Ureter (tissue), 1 donor: Measurements from ENCODE around the gene FOXC1. TPM values are rescaled to one million over a fixed set of nuclear protein-coding genes. Genes with fewer than 3 reads are reported as not detected.
A peak's percentile ranks its signal among the peaks of the same experiment; 100 is the strongest.

Experiments
- DNase-seq: peaks from one replicate; pipeline ENCODE4 v3.0.0-alpha.2; 2020; ENCODE audit warnings: low spot score
- total RNA-seq: library from RNA; stranded (reverse); gene quantifications from one replicate; pipeline ENCODE4 v1.2.4, GENCODE V29; 2023
- donor health status: DM: yes; HTN: yes; CAD: no.

Gene FOXC1
- total RNA-seq, 1 donor from 2014 or later, result 41.9 TPM

DNA sequence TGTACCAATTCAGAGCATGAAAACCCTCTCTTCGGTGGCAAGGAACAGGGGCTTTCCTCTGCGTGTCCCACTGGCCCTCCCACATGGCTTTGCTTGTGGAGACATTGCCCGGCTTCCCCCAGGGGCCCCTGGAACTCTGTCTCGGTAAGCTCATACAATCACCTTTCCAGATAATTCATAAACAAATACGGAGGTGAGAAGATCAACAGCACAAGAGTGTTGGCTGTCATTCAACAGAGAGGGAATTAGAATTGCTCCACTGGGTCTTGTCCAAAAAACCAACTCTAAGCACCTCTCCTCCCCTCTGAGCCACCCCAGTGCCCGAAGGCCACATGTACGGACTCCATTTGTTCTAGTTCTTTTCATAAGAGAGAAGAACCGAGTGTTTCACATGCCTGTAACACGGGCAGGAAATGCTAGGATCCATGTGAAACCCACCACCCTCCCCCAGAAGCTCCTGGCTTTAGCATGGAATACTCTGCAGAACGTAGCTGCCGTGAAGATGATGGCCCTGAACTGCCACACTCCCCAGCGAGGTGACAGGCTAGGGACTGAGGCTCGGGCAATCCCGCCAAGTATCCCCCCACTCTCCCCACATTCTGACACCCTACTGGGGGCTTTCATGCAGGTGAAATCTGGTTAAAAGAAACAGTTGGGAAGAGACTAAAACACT, 24.6 kb upstream of the FOXC1 start:
- DNase-seq, result no peak

DNA sequence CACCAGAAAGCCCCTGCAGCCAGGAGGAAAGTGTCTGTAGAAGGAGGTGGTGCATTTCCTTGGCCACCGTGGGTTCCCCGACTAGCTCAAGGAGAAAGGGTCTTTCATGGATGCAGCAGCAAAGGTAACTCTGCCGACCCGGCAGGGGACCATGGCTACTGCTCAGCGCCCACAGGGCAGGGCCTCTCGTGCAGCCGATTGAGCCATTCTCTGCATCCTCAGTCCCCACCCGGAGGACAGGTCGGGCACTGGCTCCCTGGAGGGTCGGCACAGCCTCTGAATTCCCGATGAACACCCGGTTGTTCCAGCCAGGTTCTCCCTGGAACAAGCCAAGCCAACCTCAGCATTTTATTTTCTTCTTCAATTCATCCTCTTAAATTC, 24.1 kb upstream of the FOXC1 start:
- no peak for DNase-seq

DNA sequence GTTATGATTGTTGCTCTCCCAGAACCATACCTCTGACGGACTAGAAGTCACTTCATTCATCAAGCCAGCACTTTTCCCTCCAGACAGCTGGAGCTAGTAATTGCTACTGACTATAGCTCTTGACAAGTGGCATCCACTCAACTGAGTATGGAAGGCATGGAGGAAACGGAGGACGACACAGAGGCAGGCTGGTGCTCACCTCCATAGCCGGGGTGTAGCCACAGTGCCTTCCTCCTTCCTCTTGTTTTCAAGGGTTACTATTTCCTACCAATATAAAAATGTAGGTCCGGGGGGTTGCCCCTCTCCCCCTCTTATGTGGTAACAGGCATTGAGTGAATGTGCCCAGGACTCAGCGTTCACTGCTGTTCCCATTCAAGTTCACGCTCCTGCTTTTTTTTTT, 23.5 kb upstream of the FOXC1 start:
- DNase-seq, result no peak

DNA sequence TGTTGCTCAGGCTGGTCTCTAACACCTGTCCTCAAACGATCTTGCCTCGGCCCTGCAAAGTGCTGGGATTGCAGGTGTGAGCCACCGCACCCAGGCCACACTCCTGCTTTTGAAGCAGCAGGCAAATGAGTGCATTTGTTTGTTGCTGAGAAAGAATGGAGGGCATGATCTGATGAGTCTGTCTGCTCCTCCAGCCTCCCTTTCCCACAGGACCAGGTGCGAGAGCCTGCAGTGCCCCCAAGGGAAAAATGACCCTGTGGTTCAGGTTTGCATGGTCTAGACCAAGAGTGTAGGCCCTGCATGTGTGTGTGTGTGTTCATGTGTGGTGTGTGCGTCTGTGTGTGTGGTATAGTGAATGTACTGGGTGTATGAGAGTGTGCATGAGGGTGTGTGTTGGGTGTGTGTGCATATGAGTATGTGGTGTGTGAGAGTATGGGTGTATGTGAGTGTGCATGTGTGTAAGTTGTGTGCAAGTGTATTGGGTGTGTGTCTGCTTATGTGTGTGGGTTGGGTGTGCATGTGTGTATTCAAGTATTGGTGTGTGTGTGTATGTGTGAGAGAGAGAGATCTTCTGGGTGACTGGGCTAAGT, 22.8 kb upstream of the FOXC1 start:
- no peak for DNase-seq

DNA sequence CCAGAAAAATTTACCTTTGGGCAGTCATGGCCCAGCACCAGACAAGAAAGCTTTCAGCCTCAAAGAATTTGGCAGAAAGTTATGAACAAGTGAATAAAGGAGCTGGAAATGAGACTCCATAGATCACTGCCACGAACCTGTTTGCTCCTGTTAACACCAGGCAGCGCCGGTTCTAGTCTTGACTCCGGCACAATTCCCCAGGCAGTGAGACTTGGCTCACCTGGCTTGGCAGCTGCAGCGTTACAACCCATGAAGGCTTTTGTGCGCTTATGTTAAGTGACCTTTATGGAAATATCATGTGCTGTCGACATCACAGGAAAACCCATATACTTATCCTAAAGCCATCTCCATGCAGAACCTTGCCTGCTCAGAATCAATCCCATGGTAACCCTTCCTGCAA, 22.2 kb upstream of the FOXC1 start:
- DNase-seq, result no peak

DNA sequence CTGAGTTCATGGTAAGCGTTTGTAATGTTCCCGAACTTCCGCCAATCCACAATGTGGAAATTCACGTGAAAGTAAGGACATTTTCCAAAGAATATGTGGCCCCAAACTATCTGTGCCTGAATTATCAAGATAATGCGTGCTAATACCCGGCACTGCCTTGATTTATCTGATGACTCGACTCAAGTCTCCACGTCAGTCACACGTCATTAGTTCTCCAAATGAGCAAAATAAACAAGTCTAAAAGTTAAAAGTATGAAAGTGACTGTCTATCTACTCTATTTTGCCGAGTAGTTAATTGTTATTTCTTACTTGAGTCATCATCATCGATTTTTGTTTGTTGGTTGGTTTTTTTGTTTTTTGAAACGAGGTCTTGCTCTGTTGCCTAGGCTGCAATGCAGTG, 21.7 kb upstream of the FOXC1 start:
- DNase-seq, result no peak

DNA sequence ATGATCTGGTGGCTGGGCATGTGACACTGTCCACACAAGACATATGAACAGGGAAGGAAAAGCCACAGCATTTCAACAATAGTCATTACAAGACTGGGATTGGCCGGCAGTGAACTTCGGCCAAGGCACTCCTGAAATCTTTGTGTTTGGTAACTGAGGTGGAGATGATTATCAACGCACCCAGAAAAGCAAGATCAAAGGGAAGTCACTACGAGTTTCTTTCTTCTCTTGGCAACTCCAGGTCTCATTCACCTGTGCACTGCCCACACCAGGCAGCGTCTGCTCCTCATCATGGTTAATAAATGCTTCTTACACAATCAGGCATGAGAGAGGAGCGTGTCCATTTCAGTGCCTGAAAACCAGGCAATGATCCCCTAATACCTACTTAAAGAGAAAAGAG, 20.5 kb upstream of the FOXC1 start:
- no peak for DNase-seq

DNA sequence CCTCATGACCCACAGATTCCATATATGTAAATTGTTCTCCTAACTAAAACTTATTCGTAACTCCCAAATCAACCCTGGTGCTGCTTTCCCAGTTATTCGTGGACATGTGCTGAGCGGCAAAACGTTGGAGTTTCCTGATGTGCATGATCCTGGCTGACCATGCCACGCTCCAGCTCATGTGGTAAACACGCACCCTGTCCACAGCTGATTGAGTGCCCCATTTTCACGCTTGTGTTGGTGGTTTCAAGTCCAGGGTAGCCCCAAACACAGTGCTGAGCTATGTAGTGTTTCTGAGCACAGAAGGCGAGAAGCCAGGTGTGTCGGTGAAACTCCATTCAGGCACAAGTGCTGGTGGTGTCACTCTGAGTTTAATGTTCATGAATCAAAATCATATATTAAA, 19.1 kb upstream of the FOXC1 start:
- no peak for DNase-seq

DNA sequence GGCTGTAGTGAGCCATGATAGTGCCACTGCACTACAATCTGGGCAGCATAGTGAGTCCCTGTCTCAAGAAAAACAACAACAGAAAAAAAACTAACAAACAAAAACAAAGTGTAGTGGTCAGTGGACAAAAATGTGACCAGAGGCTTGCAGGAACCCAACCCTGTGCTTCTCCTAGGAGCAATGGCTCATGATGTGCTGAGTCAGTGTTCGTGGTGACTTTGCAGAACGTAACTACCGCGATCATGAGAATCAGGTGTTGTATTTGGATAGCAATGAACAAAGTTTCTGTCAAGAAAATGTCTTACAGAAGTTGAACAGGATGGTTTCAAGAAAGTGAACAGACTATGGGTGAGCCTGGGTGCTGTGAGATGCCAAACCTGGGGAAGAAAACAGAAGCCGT, 18.5 kb upstream of the FOXC1 start:
- no peak for DNase-seq

DNA sequence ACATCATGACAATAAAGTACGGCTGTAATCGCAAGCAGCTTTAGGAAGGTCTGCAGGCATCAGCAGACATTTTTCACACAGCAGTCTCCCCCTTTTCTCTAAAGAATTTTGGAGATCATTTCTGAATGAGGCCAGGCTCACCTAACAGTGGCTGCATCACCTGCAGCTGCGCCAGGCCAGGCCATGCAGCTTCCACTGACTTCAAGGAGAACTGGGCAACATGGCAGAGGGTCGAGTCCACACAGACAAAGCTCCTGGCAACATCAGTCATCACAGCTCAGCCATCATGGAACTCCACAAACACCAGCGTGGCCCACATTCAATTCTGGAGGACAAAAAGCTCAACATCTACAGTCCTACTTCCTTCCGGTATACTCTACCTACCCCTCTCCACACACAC, 17.8 kb upstream of the FOXC1 start:
- peak; percentile 30 for DNase-seq

DNA sequence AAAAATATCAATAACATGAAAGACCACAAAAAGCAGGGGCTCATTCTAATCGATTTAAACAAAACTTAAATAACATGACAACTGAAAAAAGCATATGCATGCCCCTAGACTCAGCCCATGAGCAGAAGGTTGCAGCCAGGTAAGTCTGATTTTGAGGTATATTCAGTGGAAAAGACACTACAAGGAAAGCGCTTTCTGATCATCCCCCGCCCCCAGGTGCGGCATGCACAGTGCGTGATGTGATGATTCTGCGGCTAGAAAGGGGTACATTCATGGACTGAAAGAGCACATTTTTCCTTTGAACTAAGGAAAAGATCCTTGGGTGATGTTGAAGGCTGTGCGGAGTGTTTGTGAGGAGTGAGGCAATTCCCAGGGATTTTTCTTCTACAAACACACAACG, 16.9 kb upstream of the FOXC1 start:
- DNase-seq, result no peak

DNA sequence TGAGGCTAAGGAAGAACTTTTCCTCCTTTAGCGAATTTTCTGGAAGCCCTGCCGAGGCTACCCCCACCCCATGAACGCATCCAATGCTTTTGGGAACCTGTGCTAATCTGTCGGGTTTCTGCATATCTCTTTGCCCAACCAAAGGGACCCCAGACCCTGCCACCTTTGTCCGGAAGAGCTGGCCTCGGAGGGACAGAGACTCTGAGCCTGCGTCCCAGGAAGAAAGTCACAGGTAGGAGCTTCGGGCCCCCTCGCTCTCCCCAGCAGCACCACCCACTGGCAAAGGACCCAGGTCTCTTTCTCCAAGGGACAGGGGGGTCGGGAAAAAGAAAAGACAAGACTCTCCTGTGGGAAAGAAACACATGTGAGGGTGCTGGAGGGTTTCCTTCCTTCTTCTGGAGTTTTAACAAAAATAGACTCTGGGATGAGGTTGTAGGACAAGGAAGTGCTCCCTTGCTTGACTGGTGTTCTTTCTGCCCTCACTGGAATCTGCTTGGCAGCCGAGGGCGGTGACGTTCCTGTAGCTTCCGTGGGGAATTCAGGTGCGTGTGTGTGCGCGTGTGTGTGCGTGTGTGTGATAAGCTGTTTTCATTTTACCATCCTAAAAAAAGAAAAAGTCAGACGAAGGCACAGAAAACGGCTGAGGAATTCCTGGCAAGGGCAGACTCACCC, 16.3 kb upstream of the FOXC1 start:
- no peak for DNase-seq

DNA sequence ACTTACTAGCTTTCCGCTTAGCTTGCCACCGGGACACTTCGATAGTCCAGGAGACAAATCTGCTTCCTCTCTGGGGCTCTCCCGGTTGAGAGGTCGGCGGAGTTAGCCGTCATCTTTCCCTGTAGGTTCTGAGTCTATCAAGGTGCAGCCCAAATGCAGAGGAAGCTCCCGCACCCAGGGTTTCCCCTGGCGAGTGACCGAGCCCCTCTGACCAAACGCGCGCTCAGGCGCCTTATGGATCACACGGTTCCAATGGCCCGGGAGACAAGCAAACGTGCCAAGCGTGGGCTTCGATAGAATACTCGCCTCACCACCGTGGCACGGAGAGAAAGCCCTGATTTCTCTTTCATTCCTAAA, 15.8 kb upstream of the FOXC1 start:
- DNase-seq, result no peak

DNA sequence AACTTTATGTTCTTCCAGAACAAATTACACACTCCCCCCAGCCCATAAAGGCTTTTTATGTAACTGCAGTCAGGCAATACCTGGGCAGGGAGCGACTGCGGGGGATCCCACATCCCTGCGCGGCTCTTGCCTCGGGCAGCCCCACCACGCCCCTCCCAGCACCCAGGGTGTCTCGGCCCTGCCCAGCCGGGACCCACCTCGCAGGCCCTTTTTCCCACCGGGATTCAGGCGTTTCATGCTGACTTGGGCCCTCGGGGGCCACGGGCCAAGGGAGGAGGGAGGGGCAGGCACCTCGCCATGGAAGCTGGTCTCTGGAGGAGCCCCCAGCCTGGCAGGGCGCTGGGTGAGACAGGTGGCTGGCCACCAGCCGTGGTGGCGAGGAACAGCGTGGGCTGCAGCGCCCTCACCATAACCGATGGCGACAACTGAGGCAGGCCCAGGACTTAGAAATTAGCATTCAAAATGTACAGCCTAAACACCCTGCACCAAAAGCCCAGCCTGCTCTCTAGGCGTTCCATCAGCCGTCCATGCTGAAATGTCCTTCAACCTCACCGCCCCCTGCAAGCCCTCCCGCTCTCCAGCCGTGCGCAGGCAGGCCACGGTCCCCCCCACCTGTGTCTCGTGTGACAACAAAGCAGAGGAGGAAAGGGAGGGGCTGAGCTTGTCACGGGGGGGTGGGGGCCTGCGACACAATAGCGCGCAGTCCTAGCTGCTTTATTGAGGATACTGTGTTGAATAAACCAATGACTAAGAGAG, 15.1 kb upstream of the FOXC1 start:
- DNase-seq, result no peak

DNA sequence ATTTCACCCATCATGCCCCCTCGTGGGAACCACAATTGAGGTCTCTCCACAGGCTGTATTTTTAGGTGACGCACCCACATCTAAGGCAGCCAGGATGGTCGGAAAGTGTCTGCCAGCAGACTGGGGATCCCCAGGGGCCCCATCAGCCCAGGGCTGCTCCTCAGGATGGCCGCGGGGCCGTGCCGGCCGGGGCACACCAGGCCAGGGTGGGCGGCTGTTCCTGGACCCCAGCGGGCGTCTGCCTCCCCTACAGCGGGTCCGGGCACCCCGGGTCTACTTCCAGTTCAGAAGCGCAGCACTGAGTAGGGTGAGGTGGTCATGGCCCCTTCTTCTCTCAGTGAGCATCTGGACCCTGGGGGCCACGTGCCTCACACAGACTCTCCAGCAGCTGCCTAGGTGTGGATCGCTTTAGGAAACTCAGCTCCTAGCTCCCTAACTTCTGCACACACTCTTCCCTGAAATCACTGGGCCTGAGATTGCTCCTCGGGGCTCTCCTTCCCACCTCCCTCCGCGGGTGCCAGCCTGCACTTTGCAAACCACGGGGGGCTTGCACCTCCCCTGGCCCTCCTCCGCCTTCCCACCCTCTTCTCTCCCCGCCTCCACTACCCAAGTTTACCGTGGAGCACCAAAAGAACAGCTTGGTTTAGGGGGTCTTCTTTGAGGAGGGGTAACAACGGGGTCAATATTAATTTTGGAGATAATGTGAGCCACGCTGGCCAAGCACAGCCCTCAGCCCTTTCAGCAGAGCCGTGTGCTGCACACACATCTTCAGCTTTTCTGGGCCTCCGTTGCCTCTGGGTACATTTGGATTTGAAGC, 14.2 kb upstream of the FOXC1 start:
- DNase-seq, result no peak

DNA sequence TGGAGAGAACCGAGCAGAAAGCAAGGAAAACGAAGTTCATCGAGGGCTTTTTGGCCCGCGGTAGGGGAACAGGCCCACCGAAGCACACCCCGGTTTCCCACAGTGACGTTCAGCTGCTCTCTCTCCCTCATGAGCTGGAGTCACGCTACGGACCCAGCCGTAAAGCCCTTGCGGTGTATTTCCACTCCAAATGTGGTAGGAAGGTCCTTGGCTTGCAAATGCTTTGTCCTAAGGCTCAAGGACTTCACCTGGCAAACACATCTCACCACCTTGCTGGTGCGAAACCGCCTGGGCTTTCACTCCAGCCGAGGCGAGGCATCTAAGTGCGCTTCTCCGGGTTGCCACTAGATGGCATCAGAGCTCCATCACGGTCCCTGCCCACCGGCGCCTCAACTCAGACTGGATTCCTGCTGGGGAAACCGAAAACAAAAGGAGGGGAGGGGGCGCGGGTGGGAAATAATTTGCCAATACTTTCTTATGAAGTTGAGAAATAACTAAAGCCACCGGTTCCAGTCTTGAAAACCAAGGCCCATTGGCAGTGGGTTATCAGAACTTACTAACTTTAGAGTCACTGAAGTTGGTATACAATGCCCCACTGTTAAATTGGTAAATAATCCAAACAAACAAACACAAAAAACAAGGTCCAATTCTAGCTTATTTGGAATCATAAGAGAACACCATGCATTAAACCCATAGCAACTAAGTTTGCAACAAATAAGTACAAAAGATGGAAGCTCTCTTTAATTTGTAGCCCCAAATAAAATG, 13.4 kb upstream of the FOXC1 start:
- DNase-seq, result no peak

DNA sequence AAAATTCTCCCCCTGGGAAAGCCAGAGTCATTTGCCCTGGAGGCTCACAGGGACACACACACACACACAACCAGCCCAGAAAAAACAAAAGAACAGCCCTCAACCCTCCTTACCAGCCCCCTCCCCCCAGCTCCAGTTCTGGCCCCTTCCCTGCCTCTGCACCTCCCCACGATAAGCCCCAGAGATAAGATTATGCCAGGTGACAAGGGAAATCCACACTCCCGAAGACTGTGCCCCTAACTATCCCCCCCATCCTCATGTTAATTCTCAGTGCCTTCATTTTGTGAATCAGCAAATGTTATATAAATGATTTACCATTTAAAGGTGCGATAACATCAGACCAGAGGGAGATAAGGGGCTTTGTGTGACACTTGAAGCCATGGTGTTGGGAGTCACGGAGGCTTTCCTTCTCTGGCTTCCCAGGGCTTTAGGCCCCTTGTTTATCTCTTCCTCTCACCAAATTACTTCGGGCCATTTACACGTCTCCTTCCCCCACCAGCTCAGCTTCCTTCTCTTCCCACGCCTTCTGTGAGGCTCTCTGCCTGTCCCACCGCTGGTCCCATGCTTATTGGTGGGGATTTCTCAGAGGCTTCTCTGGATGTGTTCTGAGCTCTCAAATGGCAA, 12.5 kb upstream of the FOXC1 start:
- no peak for DNase-seq

DNA sequence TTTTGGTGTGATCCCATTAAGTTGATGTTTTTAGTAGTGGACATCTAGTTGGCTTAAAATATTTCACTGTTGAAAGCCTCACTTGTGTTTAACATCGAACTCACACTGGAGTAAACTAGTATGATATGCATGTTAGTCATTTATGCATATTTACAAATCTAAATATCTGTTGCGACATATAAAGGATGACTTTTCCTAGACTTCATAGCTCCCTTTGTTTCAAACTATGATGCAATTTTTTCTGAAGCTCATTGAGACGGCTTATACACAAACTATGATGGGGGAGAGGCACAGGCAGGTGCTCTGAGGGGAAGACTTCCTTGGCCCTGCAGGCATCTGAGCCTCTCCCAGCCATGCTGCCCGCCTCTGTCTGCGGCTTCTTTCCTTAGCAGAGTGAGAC, 11.8 kb upstream of the FOXC1 start:
- no peak for DNase-seq

DNA sequence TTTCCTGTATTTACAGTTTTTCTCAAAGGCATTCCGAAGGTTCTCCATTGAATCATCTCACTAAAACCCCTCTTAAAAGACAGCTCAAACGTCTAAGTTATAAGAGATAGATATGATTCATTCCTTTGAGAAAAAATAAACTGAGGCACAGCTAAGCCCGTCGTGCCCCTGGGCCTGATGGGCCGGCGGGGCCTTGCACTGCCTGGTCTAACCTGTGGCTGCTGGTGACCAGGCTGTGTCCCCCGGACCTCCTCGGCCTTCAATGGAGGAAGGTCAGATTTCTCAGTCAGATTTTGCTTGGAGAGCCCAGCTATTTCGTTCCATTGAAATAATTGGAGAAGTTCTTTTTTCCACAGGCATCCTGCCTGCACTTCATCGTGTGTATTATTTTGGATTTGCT, 11.3 kb upstream of the FOXC1 start:
- no peak for DNase-seq

DNA sequence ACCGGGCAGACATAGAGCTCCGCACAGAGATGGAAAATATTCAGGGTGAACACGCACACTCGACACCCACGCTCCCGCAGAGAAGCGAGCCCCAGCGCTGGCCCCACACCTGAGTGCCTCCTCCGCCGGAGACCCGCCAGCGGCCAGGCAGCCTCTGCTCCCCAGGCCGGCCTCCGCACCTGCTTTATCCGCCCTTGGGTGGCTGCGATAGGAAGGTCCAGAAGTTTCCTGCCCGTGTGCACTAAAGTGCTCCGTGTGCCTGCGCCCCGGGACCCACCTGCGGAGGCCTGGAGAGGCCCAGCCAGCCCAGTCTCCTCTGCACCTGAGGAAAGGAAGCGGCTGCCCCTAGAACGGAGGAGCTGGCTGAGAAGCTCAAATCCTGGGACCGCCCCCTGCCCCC, 10.8 kb upstream of the FOXC1 start:
- no peak for DNase-seq

DNA sequence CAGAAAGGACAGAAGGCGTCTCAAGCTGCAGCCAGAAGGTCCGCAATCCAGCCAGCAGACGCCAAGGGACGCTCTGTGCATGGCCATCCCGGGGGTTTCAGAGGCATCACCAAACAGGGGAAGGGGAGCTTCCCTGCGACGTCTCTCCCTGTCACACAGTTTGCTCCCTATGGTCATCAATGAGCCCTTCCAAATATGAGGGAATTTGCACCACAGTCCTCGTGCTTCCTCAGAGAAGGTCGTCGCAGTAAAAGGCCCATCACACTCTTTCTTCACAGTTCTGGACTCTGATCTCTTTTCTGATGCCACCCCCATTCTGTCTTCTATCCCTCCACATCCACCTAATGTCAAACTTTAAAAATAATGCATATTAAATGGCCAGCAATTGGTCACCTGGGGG, 10.2 kb upstream of the FOXC1 start:
- DNase-seq, result no peak
